CD4-positive, CD25-positive, alpha-beta regulatory T cell (primary cell): ENCODE data around the gene EIF2B2. TPM values are rescaled to one million over a fixed set of nuclear protein-coding genes. Genes with fewer than 3 reads are reported as not detected.

Experiments used
- ATAC-seq, 2 donors: fragments of 150-1000 bp; cut with Tn5 transposase; one replicate each; pipeline ENCODE4 v1.10.0; 2021; ENCODE audit warnings: low read depth in 2 of 2, moderate number of reproducible peaks in 2 of 2, moderate library complexity in 1 of 2
- DNase-seq, 3 donors: peaks; one replicate each; pipeline versions ENCODE4 v3.0.0 to v3.0.0-alpha.2; 2012 to 2022; ENCODE audit warnings: mixed read lengths in 1 of 3
- H3K27ac ChIP-seq: one replicate; pipeline ENCODE4 v1.7.0; 2013; ENCODE audit warnings: mild to moderate bottlenecking, low read length; ENCODE audit not compliant: insufficient read depth, poor library complexity, severe bottlenecking
- H3K27me3 ChIP-seq: one replicate; pipeline ENCODE4 v1.7.0; 2013; ENCODE audit warnings: low read length; ENCODE audit not compliant: control insufficient read depth, insufficient read depth
- H3K36me3 ChIP-seq: one replicate; pipeline ENCODE4 v1.7.0; 2013; ENCODE audit warnings: mild to moderate bottlenecking, low read length, moderate library complexity; ENCODE audit not compliant: control insufficient read depth, insufficient read depth
- H3K4me1 ChIP-seq: 2 replicates; pipeline ENCODE4 v1.7.0; 2013; ENCODE audit warnings: mild to moderate bottlenecking, low read length; ENCODE audit not compliant: insufficient read depth, control insufficient read depth, poor library complexity, severe bottlenecking
- H3K4me3 ChIP-seq: one replicate; pipeline ENCODE4 v1.7.0; 2013; ENCODE audit warnings: low read depth, mild to moderate bottlenecking, low read length, moderate library complexity
- H3K9me3 ChIP-seq, 2 experiments: 1 replicate in 1 of 2; 2 replicates in 1 of 2; pipeline ENCODE4 v1.7.0; 2013; ENCODE audit warnings: low read length in 2 of 2, mild to moderate bottlenecking in 1 of 2, moderate library complexity in 1 of 2; ENCODE audit not compliant: control insufficient read depth in 2 of 2
- H3K27ac Mint-ChIP-seq, 3 donors: one replicate each; pipeline ENCODE4 v1.8.0; 2020 to 2022; ENCODE audit warnings: mild to moderate bottlenecking in 3 of 3, mixed read lengths in 3 of 3, moderate library complexity in 2 of 3
- H3K27me3 Mint-ChIP-seq: one replicate; pipeline ENCODE4 v1.8.0; 2022; ENCODE audit warnings: mild to moderate bottlenecking, mixed read lengths
- H3K36me3 Mint-ChIP-seq: one replicate; pipeline ENCODE4 v1.8.0; 2020; ENCODE audit warnings: mixed read lengths
- H3K4me1 Mint-ChIP-seq, 4 donors: one replicate each; pipeline ENCODE4 v1.8.0; 2020 to 2022; ENCODE audit warnings: mixed read lengths in 4 of 4, mild to moderate bottlenecking in 1 of 4
- H3K4me3 Mint-ChIP-seq, 4 donors: one replicate each; pipeline ENCODE4 v1.8.0; 2020 to 2022; ENCODE audit warnings: mild to moderate bottlenecking in 4 of 4, mixed read lengths in 4 of 4, moderate library complexity in 3 of 4
- H3K9me3 Mint-ChIP-seq, 7 donors: one replicate each; pipeline ENCODE4 v1.8.0; 2020 to 2022; ENCODE audit warnings: mixed read lengths in 7 of 7, mild to moderate bottlenecking in 3 of 7, moderate library complexity in 2 of 7
- polyA plus RNA-seq, 4 donors: library from polyadenylated mRNA; unstranded; fragments of 300-500 nt; fragmentation: Illumina TruSeq; gene quantifications; one replicate each; pipeline ENCODE4 v1.2.3, GENCODE V29; 2021
- total RNA-seq: library from RNA; stranded (reverse); gene quantifications from one replicate; pipeline ENCODE4 v1.2.3, GENCODE V29; 2022

The EIF2B2 gene
- total and polyA plus RNA-seq, 5 donors from 2014 or later, result 24.2 to 61.6 (median 45.6) TPM

GRCh38 chr14:74964787-74965485 lies 37.8 kb upstream of the EIF2B2 start:
- Histone ChIP-seq H3K27ac (no peak overlapping the region), H3K27me3 (peaks cover 5% of the 10 kb centered on the region), H3K36me3 (no peaks in the 10 kb centered on the region), H3K9me3 (no peaks in the 10 kb centered on the region), H3K4me1 (no peaks in the 10 kb centered on the region), H3K4me3 (no peak overlapping the region)
- DNase-seq (no peak), ATAC-seq (no peak)
- H3K9me3 Mint-ChIP-seq, result peaks cover 0 to 2% (median 0%) of the 10 kb centered on the region in 7 donors
- no peaks in the 10 kb centered on the region for H3K36me3 Mint-ChIP-seq
- H3K27me3 Mint-ChIP-seq, result peaks cover 15% of the 10 kb centered on the region
- no peak overlapping the region for H3K4me3 Mint-ChIP-seq
- no peak overlapping the region for H3K27ac Mint-ChIP-seq
- H3K4me1 Mint-ChIP-seq, result peaks cover 0 to 2% (median 0%) of the 10 kb centered on the region in 4 donors

DNA sequence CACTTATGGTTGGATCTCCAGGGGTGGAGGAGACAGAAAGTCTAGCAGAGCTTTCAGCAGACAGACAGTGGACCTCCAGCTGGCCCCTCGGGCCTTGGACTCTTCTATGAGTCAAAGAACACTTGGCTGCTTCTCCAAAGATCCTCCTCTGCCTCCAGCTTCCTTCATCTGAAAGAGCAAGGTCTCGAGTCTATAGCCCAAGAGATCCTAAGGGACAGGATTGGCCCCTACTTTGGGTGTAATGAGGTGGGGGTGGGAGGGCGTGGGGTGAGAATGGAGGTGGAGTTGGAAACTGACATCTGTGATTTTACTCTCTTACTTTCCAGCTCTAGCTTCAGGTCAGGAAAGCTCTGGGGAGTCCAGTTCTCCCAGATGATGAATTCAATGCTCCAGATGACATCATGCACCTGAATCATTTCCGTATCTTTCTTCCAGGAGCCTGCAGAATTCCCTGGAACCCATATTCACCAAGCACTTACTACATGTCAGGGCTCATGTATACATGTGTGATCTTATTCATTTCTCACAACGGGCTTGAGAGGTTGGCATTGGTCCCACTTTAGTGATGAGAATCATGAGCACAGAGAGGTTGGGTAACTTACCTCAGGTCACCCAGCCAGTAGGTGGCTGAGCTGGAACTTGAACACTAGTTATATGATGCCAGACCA lies 37.1 kb upstream of the EIF2B2 start:
- Histone ChIP-seq H3K4me3 (no peak overlapping the region), H3K9me3 (no peaks in the 10 kb centered on the region), H3K27ac (no peak overlapping the region), H3K36me3 (no peaks in the 10 kb centered on the region), H3K4me1 (no peaks in the 10 kb centered on the region), H3K27me3 (peaks cover 5% of the 10 kb centered on the region)
- Mint-ChIP-seq H3K9me3 (peaks cover 0 to 2% (median 0%) of the 10 kb centered on the region in 7 donors), H3K4me1 (peaks cover 0 to 2% (median 0%) of the 10 kb centered on the region in 4 donors), H3K4me3 (no peak overlapping the region), H3K27me3 (peaks cover 15% of the 10 kb centered on the region), H3K27ac (no peak overlapping the region), H3K36me3 (no peaks in the 10 kb centered on the region)
- ATAC-seq, result no peak
- DNase-seq, result no peak

- H3K9me3 ChIP-seq, result no peaks in the 10 kb centered on the region
Observed at GRCh38 chr14:74968811-74969210, 33.9 kb upstream of the EIF2B2 start.

DNA sequence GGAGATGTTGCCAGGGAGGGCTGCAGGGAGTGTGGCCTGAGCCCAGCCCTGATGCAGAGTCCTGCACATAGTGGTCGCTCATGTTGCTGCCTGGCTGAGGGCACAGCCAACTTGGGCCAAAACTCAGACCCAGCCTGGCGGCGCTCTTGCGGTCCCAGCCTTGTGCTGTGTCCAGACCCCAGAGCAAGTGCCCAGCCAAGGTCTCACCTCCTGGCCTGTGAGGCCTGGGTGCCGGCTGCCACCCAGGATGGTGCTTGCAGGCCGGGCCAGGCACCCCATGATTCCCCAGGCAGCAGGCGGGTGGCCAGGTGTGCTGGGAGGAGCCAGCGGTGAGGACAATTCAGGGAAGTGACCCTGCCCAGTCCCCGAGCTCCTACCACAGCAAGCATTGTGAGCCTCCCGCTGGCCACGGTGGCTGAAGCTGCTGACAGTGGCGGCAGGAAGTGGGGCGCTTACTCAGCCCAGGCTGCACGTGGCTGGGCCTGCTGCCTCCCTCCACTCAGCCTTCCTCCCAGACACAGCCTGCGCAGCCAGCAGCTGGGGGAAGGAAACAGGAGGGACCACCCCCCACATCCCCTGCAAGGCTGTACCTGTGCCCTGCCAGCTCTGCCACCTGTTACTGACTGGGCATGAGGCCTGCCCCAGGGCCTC lies 29.6 kb upstream of the EIF2B2 start:
- H3K4me1 Mint-ChIP-seq, result peaks cover 0 to 2% (median under 1%) of the 10 kb centered on the region in 4 donors
- Histone ChIP-seq H3K27me3 (no peaks in the 10 kb centered on the region), H3K4me1 (no peaks in the 10 kb centered on the region), H3K27ac (no peak overlapping the region), H3K4me3 (no peak overlapping the region), H3K9me3 (no peaks in the 10 kb centered on the region), H3K36me3 (no peaks in the 10 kb centered on the region)
- no peaks in the 10 kb centered on the region for H3K36me3 Mint-ChIP-seq
- H3K9me3 Mint-ChIP-seq, result no peaks in the 10 kb centered on the region
- ATAC-seq, result peak; percentile 35 to 58
- no peaks in the 10 kb centered on the region for H3K27me3 Mint-ChIP-seq
- H3K27ac Mint-ChIP-seq, result no peak overlapping the region
- no peak overlapping the region for H3K4me3 Mint-ChIP-seq
- peak in 1 of 3 donors; percentile 57 for DNase-seq

More at GRCh38 chr14:74968811-74969210, 33.9 kb upstream of the EIF2B2 start:
- Histone ChIP-seq H3K27me3 (peaks cover 5% of the 10 kb centered on the region), H3K36me3 (no peaks in the 10 kb centered on the region), H3K4me3 (no peak overlapping the region), H3K4me1 (no peaks in the 10 kb centered on the region), H3K27ac (no peak overlapping the region)
- H3K4me3 Mint-ChIP-seq, result no peak overlapping the region
- ATAC-seq (no peak), DNase-seq (no peak)
- H3K4me1 Mint-ChIP-seq, result peaks cover 0 to 2% (median 0%) of the 10 kb centered on the region in 4 donors
- no peak overlapping the region for H3K27ac Mint-ChIP-seq
- H3K36me3 Mint-ChIP-seq, result no peaks in the 10 kb centered on the region
- H3K9me3 Mint-ChIP-seq, result peaks cover 0 to 2% (median 0%) of the 10 kb centered on the region in 7 donors
- H3K27me3 Mint-ChIP-seq, result peaks cover 6% of the 10 kb centered on the region

GRCh38 chr14:74973905-74974363 lies 28.8 kb upstream of the EIF2B2 start:
- no peaks in the 10 kb centered on the region for H3K36me3 Mint-ChIP-seq
- no peaks in the 10 kb centered on the region for H3K36me3 ChIP-seq
- DNase-seq (no peak), ATAC-seq (no peak)
- H3K9me3 ChIP-seq, result no peaks in the 10 kb centered on the region
- no peak overlapping the region for H3K27ac ChIP-seq
- H3K4me1 Mint-ChIP-seq, result peaks cover 0 to 2% (median under 1%) of the 10 kb centered on the region in 4 donors
- peaks cover 3% of the 10 kb centered on the region for H3K27me3 Mint-ChIP-seq
- no peak overlapping the region for H3K4me3 Mint-ChIP-seq
- H3K4me1 ChIP-seq, result no peaks in the 10 kb centered on the region
- H3K27me3 ChIP-seq, result no peaks in the 10 kb centered on the region
- no peak overlapping the region for H3K4me3 ChIP-seq
- H3K9me3 Mint-ChIP-seq, result no peaks in the 10 kb centered on the region
- H3K27ac Mint-ChIP-seq, result peak overlapping the region in 1 of 3 donors; percentile 71

- no peak overlapping the region for H3K4me3 Mint-ChIP-seq
- ATAC-seq, result no peak
- Histone ChIP-seq H3K27ac (no peak overlapping the region), H3K4me3 (no peak overlapping the region), H3K9me3 (no peaks in the 10 kb centered on the region), H3K36me3 (no peaks in the 10 kb centered on the region), H3K27me3 (no peaks in the 10 kb centered on the region), H3K4me1 (no peaks in the 10 kb centered on the region)
- H3K4me1 Mint-ChIP-seq, result peaks cover 0 to 2% (median under 1%) of the 10 kb centered on the region in 4 donors
- no peak for DNase-seq
- no peaks in the 10 kb centered on the region for H3K9me3 Mint-ChIP-seq
- peaks cover 5% of the 10 kb centered on the region for H3K27me3 Mint-ChIP-seq
- no peaks in the 10 kb centered on the region for H3K36me3 Mint-ChIP-seq
- H3K27ac Mint-ChIP-seq, result peak overlapping the region in 1 of 3 donors; percentile 71
Observed at GRCh38 chr14:74974364-74975058, 28.2 kb upstream of the EIF2B2 start.

DNA sequence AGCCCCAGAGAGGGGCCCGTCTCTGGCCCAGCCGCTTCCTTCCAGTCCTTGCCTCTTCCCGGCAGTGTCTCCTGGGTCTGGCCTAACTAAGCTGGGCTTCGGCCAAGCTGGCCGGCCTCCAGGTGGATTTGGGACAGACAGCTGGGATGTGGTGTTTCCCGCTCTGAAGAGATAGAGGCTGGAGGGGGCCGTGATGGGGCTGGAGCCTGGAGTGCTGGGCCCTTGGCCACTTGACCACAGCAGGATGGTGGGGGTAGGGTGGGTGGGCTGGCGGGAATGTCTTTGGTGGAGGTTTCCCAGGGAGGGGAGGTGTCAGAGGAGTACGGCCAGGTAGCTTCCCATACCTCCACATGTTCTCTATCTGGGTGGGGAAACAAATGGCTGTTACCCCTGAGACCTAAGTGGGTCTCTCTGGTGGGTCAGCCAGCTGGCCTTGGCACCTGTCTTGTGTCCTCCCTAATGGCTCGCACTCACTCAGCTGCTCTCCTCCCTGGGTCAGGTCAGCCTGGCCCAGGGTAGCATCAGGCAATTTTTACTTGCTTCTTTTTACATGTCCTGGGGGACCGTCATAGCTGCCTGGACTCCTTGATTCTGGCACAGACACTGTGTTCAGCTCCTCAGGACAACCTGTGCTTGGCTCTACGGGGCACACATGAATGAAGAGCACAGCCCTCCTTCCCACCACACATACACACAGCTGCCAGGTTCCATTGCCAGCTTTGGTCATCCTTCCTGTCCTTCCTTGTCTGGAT lies 27.5 kb upstream of the EIF2B2 start:
- Mint-ChIP-seq H3K4me3 (no peak overlapping the region), H3K27me3 (peaks cover 5% of the 10 kb centered on the region), H3K9me3 (no peaks in the 10 kb centered on the region), H3K36me3 (no peaks in the 10 kb centered on the region), H3K27ac (no peak overlapping the region), H3K4me1 (peaks cover 0 to 2% (median under 1%) of the 10 kb centered on the region in 4 donors)
- Histone ChIP-seq H3K36me3 (no peaks in the 10 kb centered on the region), H3K4me3 (no peak overlapping the region), H3K27me3 (no peaks in the 10 kb centered on the region), H3K4me1 (no peaks in the 10 kb centered on the region), H3K9me3 (no peaks in the 10 kb centered on the region), H3K27ac (no peak overlapping the region)
- ATAC-seq (no peak), DNase-seq (no peak)
